Suppressor macrophage (primary cell): ENCODE results near the gene MYH9.
"Not testable (repeated sequence)": the region's sequence is repeated elsewhere in the genome, so short reads cannot be mapped to it uniquely, and the experiment has no call there.

Source experiments
- DNase-seq, 4 experiments: peaks; one replicate each; pipeline ENCODE4 v3.0.0-alpha.2; 2020 to 2022
- total RNA-seq, 17 experiments: gene quantifications; one replicate each; lab custom pipeline; 2026; ENCODE audit warnings: mixed read lengths in 6 of 17, inconsistent platforms in 3 of 17; lab: John Stamatoyannopoulos, UW

MYH9 gene
- 1,220 to 2,351 (median 1,546) reads per million in 17 experiments for total RNA-seq

DNA sequence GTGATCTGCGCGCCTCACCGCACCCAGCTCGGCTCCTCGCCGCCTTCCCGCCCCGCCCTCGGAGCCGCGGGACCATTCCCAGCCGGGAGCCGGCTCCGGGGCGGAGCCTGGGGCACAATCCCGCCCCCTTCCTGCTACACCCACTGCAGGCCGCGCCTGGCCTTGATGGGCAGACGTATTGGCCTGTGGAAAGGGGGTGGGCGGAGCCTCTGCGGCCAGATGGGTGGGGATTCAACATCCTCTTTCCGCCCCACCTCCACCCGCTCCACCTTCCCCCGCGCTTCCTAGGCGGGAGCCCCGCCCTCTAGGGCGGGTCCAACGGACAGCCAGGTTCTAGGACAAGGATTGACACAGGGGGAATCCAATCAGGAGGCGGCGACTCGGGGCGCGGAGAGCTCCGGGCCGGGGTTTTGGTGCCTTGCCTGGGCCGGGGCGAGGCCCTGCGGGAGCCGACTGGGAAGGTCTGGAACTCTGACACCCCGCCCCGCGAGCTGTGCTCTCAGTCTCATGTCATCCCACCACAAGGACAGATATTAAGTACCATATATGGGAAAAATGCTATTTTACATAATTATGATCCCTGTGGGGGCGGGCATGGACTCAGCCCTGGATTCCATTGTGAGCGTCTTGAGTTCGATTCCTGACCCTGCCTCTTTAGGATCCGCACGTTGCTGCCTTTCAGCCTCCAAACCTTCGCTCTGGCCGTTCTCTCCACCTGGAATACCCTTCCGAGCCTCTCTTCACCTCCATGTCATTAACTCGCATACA, at the start of gene MYH9:
Gene MYH9 (minus strand): TSS at position 9 of the 768 bp plus-strand sequence. CDS start 38,731 bp downstream, outside the sequence.
- peak; percentile 100 for DNase-seq

- DNase-seq: peak in 2 of 4 experiments; percentile 33 to 38
Measured at GRCh38 chr22:36435516-36436415, 48.0 kb upstream of the MYH9 start.

GRCh38 chr22:36433318-36434231, 45.8 kb upstream of the MYH9 start:
- no peak for DNase-seq

DNA sequence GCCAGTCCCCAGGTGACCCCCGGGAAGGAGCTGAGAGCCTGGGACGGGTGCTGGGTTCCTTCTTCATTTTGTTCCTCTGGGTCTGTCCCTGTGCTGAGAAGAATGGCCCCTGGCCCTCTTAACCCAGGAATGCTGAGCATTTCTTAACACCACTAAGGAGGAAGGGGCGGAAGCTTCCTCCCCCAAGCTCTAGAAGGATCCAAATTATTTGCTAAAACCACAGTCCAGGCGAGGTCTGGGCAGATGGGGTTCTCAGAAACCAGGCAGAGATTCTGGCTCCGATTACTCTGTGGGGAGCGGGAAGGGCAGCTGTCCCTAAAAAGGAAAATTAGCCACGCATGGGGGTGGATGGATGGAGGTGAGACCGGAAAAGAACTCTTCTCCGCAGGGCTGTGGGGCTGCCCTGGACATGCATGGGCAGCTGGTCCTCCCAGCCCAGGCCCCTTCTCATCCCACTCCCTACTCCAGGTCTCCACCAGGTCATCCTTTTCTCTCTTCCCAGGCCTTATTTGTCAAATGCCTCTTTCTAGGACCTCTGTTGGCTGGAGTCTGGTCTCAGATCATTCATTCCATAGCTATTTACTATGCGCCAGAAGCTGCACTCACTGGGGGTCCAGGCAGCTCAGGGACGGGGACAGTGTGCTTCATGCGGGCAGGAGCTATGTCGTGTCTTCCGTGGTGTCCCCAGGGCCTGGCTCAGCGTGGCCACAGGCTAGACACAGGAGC, 45.0 kb upstream of the MYH9 start:
- peak in 1 of 4 experiments; percentile 22 for DNase-seq

DNA sequence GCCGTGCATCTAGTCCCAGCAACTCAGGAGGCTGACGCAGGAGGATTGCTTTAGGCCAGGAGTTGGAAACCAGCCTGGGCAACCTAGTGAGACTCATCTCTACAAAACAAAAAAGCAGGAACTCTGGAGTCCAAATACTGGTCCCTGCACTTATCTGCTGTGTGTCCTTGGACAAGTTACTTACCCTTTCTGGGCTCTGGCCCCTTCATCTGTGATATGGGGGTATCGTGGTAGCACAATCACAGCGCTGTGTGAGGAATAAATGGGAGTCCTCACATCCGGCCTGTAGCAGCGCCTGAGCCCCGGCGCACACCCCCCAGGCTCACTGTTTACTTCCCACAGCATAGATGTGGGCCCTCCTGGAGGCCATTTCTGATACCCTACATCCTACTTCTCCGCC, 44.2 kb upstream of the MYH9 start:
- no peak for DNase-seq

GRCh38 chr22:36430863-36431262, 43.1 kb upstream of the MYH9 start:
- DNase-seq: no peak

GRCh38 chr22:36427952-36428351, 40.2 kb upstream of the MYH9 start:
- not testable (repeated sequence) for DNase-seq

DNA sequence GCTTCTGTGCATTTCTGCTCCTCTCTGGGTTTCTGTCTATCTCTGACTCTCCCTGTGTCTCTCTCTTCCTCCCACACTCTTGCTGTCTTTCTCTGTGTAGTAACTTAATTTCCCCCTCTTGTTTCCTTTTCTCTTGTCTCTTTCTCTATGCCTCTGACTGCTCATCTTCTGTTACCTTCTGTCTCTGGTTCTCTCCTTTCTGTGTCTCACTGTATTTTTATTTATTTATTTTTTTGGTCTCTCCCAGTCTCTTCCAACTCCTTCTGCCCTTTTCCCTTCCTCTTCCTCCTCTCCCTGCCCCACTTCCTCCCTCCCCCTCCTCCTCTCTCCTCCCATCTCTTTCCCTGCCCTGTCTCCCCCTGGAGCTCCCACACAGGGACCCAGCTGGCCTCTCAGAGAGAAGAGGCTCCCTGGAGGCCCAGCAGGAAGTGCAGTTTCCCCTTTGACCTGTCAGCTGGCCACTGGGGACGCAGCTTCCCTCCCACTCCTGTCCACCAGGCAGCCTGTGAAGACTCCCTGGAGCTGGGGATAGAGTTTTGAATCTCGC, 38.3 kb upstream of the MYH9 start:
- peak; percentile 70 to 88 (median 84) for DNase-seq

GRCh38 chr22:36424901-36425579, 37.3 kb upstream of the MYH9 start:
- DNase-seq: peak in 3 of 4 experiments; percentile 29 to 49 (median 39)

GRCh38 chr22:36424466-36424865, 36.7 kb upstream of the MYH9 start:
- DNase-seq: not testable (repeated sequence)

- DNase-seq: peak; percentile 62 to 85 (median 80)
Measured at GRCh38 chr22:36423461-36424404, 36.0 kb upstream of the MYH9 start.

DNA sequence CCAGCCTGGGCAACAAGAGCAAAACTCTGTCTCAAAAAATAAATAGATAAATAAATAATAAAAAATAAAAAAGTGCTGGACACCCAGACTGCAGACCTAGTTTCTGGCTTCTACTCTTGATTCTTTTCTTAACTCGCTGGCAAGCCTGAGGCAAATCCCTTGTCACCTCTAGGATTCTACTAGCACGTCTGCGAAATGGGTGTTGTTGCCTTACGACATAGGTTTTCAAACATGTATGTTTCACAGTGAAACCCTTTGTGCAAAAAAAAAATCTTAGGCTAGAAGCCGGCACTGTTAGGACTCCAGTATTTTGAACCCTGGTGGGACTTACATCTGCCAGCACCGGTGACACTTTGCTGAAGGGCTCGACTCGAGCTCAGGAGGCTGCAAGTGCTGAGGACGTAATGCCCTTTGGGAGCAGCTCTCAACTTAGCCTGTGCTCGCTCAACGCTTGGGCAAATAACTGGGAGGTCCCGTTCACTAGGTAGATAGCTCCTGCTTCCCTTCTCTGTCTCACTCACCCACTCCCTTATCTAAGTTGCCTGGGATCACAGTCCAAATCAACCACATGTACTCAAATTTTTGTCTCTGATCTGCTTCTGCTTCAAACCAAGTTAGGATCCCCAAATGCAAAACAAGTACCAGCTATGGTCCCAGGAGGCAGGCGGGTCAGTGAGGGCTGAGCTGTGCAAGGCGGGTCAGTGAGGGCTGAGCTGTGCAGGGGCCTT, 34.7 kb upstream of the MYH9 start:
- no peak for DNase-seq

DNA sequence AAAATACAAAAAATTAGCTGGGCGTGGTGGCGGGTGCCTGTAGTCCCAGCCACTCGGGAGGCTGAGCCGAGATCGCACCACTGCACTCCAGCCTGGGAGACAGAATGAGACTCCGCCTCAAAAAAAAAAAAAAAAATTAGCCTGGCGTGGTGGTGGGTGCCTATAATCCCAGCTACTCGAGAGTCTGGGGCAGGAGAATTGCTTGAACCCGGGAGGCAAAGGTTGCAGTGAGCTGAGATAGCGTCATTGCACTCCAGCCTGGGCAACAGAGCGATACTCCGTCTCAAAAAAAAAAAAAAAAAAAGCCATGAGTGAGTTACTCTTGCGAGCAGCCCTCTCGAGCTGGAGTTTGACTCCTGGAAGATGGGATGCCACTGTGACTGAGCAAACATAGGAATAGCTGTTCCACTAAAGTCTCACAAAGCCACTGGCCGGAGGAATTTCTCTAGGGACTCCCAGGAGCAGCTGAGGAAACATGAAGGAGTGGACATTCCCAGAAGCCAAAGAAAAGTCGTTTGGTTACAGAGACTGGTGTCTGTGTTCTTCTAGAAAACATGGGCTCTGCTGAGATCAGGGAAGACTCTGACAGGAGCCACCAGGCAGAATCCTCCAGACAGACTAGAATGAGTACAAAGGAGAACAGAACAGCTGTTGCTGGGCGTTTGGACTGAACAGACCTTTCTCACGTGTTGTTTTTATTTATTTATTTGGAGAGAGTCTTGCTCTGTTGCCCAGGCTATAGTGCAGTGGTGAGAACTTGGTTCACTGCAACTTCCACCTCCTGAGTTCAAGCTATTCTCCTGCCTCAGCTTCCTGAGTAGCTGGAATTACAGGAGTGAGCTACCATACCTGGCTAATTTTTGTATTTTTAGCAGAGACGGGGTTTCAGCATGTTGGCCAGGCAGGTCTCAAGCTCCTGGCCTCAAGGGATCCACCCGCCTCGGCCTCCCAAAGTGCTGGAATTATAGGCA, 32.4 kb upstream of the MYH9 start:
- DNase-seq: no peak

GRCh38 chr22:36419177-36419911, 31.6 kb upstream of the MYH9 start:
- DNase-seq: peak; percentile 70 to 85 (median 83)

DNA sequence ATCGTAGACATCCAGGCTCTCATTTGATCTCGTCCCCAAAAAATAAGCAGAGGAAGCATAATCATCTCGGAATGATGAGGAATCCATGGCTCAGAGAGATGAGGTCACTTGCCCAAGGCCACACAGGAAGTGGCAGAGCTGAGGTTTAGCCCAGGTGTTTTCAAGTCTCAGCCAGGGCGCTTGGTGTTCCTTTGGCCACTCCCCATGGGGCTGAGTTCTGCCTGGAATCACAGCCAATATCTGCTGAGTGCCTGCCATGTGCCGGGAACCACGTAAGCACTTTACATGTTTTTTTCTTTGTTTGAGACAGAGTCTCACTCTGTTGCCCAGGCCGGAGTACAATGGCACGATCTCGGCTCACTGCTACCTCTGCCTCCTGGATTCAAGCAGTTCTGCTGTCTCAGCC, 29.5 kb upstream of the MYH9 start:
- no peak for DNase-seq

DNA sequence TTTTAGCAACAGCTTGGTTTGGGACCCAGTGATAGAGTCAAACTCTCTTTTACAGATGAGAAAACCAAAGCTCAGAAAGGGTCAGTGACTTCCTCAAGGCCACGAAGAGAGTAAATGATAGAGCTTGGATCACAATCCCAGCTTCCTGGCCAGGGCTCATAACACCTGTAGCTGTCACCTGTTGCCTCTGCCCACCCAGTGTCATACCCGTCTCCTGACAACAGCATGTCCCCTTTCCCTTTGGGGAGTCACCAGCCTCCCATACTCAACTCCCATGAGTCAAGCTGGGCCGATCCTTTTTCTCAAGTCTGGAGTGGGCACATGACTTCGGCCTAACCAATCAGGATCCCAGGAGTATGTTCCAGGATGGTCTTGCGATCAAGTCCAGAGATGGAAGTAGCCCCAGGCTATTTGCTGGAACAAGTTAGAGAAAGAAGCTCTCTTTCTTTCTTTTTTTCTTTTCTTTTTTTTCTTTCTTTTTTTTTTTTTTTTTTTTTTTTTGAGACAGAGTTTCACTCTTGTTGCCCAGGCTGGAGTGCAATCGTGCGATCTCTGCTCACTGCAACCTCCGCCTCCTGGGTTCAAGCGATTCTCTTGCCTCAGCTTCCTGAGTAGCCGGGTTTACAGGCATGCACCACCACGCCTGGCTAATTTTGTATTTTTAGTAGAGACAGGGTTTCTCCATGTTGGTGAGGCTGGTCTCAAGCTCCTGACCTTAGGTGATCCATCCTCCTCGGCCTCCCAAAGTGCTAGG, 27.8 kb upstream of the MYH9 start:
- DNase-seq: no peak
